Activated CD4-positive, alpha-beta T cell treated with anti-CD3 and anti-CD28 coated beads, Interleukin-2, amount 50 U/mL, for 48 hours (primary cell): Measurements from ENCODE around the gene FAM3C.

Source experiments
- DNase-seq, 2 experiments: peaks; one replicate each; pipeline ENCODE4 v3.0.0-alpha.2; 2020

The FAM3C gene

DNA sequence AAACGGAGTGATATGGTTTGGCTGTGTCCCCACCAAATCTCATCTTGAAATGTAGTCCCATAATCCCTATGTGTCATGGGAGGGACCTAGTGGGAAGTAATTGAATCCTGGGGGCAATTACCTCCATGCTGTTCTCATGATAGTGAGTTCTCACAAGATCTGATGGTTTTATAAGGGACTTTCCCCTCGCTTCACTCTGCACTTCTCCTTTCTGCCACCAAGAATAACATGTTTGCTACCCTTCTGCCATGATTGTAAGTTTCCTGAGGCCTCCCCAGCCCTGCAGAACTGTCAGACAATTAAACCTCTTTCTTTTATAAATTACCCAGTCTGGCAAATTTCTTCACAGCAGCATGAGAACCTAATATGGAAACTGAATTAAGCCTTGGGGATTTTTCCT lies 19.1 kb downstream of the FAM3C start:
- no peak for DNase-seq

DNA sequence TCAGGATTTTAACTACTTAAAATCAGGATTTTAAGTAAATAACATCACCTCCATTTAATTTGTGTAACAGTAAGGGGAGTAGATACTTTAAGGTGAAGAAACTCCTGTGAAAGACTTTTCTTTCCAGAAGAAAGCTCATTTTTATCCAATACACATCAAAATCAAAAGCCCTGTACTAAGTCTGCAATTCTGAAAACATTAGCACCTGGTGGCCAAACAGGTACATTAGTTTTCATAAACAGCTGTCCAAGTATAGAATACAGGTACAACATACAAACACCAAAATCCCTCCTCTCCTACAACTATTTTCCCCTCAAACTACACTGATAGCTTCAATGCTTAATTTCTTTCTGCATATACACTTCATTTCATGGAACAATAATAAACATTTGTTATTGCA lies 22.9 kb downstream of the FAM3C start:
- DNase-seq, result no peak

DNA sequence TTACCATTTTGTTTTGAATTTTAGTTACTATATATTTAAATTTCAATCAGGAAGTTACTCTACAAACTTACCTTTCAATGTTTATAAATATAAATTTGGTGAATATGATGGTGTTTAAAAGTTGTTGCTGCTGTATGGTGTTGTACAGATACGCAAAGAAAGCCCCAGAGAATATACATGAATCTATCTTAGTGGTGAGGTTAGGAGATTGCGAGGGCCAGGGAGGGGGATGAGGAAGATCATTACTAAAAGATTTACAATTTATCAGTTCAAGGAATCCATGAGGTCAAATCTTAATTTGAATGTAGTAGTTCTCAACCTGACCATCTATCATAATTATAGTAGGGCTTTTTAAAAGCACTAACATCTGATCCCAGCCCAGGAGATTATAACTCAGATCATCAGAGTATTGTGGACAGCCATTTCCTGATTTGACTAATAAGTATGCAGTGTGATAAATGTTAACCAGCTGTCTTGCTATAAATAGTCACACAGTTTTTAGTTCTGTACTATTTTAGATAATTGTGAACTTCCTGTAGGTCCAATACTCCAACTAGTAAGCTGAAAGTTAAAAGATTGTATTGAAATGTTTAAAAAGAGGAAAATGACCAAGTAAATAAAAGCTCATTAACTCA lies 23.6 kb downstream of the FAM3C start:
- no peak for DNase-seq

DNA sequence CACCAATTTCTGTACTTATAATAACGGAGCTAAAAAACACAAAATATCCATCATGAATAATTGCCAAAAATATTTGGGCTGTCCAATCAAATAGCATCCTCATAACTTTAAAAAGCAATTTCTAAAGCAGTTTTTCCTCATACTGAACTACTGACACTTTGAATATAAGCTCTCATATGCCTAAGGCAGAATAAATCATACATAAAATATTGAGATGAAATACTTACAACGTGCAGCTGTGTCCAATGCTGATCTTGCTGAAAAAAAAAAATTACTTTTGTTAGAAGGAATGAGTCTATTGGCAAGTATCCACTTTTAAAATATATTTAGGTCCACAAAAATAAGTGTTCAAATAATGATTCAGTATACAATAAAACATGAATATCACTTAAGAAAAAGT lies 24.2 kb downstream of the FAM3C start:
- DNase-seq, result no peak

DNA sequence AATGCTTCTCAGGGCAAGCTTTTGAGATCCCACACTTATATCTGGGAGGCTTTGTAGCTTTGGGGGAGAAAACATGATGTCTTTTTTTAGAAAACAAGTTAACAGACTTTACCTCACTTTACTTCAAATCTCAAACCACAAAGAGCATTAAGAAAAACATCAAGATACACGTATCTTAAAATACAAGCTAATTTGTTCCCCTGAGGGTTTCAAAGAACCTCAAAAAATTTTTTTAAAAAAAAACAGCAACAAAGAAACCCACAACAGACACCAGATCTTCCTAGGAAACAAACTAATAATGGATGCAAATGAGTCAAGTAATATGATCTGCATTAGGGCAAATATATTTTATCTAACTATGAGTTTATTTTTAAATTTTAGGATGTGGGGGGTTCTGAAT lies 24.7 kb downstream of the FAM3C start:
- DNase-seq, result no peak

DNA sequence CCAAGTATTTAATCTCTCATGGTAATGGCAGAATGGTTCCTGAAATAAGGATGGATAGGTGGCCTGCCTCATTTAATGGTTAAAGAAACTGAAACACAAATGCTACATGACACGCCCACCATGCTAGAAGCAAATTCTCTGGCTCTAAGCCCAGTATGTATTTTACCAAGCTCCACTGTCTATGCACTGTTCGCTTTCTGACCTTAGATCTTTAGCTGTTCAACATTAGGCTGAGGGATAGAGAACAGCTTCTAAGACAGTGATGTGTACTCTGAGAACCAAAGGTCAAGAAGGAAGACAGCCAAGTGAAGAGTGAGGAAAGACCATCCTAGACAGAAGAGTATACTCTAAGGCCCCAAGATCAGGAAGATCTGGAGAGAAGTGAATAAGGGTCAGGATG lies 26.6 kb downstream of the FAM3C start:
- DNase-seq, result no peak

DNA sequence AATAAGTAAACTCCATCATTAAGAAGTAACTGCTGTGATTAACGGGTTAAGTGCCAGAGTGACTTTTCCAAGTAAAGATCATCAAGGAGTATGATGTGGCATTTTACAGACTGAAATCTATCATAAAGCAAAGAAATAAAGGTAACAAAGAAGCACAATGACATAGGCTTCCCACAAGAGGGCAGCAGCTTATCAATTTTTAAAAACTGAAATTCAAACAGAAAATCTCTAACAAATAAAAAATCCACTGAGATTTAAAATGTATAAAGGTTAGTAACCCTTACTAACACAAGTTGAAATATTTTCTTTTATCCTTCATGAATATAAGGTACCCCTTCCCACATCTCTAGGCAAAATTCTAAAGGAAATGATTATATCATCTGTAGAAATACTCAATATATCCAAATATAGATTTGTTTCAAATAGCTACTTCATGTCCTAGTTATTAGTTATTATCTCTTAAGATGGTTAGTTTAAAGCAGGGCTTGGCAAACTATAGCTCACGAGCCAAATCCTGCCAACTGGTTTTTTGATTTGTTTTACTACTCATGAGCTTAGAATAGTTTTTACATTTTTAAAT lies 29.2 kb downstream of the FAM3C start:
- DNase-seq, result no peak

DNA sequence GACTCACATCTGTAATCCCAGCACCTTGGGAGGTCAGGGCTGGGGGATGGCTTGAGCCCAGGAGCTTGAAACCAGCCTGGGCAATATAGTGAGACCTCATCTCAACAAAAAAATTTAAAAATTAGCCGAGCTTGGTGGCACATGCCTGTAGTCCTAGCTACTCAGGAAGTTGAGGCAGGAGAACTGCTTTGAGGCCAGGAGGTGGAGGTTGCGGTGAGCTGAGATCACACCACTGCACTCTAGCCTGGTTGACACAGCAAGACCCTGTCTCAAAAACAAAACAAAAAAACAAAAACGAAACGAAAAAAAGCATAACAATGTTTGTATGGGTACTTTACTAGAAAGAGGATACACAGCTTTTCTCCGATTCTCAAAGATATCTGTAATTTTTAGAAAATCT lies 35.5 kb downstream of the FAM3C start:
- DNase-seq, result no peak

DNA sequence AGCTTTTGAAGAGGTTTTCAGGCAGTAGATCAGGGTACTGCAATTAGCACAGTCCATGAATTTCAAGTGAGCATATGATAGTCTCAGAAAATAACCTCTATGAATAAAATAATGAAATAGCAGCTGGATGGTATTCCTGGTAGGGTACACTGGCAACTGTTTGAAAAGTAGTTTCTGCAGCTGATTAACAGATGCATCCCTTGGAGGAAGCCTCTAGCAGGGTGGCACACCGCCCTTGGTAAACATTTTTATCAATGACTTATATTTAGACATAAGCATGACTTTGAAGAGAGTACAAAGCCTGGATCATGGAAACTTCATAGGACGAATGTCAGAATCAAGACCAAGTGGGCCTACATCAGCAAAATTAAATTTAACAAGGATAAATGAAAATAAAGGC lies 40.5 kb downstream of the FAM3C start:
- no peak for DNase-seq

DNA sequence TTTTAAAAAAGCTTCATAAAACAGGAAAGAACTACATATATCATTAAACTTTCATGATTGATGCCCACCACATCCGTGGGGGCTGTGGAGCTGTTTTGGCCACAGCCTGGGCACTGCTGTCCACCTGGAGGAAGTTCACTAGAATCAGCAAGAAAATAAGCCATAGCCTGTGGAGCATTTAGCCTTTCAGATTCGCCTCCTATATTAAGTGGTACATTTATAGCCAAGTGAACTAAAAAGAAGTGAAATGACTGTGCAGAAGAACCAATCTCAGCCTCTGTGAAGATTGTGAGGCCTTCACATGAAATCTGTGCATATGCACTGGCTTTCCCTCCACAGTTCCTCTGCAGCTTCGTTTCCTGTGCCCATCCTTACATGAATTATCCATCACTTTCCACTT lies 43.8 kb downstream of the FAM3C start:
- DNase-seq, result no peak

DNA sequence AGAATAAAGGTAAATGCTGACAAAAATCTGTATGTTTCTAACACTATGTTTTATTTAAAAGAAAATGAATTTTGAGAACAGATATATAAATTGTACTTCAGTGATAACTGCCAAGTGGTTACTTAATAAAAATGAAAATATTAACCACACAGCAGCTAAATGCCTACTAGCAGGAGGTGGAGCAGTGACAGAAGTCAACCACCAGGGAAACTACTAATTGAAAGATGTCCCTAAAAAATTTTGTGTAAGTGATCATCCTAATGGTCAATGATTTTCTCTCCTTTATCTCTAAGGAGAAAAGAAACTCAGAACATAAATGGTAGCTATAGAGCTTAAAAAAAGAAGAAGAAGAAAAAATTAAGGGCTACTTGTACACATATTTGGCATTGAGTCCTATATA lies 44.4 kb downstream of the FAM3C start:
- DNase-seq, result no peak

DNA sequence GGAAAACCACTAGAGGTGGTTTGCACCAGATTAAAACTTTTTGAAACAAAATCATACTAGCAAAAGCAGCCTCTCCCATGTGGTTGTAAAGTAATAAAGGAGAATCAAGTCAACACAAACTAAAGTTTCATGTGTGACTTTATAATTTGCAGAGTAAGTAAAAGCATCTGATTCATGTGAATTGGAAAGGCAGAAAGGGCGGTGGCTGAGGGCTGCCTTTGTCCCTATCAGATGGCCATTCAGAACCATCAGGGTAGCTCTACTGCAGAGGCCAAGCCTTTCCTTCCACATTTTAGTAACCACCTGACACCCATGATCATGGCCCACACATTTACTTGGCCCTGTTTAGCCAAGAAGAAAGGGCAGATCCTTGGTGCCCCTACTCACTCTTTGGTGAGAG lies 51.6 kb downstream of the FAM3C start:
- no peak for DNase-seq

DNA sequence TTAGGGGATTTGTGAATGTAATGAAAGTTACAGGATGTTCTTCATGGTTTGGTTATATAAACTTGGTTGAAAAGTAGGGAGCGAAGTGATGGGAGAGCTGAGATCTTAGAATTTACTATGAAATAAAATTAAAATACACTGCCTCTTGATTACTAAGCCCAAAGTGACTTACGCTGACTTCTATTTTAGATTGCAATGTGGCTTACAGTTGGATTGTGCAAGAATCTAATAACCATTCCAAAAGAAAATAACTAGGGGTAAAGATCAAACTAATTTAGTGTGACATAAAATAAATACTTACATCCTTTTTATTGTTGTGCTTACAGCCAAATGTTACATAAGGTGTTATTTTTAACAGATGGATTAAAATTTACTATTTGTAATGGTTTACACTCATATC lies 52.0 kb downstream of the FAM3C start:
- no peak for DNase-seq

DNA sequence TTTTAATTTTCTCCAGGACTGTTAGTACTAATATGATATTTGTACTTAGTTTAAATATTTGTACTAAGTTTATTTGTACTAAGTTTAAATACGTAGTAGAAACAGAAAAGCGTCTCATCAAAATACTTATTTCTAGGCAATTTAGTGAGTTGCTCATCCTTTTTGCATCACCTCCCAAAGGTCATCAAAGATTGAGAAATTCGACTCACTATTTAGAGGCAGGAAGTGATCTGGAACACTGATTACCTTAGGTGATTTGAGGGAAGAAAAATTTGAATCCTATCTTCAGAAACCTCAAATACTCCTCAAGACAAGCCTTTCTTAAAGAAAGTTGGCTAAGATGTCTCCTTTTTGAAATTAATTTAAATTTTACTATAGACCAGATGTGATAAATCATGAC lies 52.8 kb downstream of the FAM3C start:
- no peak for DNase-seq

DNA sequence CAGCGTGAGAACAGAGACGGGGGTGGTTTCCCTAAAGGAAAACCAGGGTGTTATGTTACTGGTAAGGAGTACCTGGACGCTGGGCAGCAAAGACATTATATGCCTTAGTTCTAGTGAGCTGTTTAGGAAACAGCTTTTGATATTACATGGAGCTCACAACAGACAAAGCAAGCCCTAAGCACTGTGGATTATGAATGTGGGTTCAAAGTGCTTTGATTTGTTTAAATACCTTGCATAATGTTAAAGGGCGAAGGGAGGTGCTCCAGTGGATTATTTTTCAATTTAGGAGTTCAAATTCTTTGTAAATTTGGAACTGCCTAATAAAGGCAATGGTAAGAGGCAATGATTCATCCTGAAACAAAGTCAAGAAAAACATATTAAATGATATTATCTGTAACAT lies 53.5 kb downstream of the FAM3C start:
- no peak for DNase-seq

DNA sequence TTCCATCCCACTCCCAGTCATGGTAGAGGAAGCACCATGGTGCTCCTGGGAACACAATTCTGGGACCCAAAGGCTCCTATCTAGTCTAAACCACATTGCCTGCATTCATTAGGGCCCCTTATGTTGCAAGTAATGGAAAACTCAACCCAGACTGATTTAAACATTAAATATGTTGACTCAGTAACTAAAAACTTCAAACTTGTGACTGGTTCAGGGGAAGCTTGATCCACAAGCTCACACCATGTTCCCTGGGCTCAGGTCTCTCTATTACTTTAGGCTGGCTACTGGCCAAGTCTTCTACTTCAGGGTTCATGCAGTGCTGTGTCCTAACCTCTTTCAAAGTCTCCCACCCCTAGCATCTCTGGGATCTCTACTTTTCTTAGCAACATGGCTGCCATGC lies 54.2 kb downstream of the FAM3C start:
- no peak for DNase-seq

DNA sequence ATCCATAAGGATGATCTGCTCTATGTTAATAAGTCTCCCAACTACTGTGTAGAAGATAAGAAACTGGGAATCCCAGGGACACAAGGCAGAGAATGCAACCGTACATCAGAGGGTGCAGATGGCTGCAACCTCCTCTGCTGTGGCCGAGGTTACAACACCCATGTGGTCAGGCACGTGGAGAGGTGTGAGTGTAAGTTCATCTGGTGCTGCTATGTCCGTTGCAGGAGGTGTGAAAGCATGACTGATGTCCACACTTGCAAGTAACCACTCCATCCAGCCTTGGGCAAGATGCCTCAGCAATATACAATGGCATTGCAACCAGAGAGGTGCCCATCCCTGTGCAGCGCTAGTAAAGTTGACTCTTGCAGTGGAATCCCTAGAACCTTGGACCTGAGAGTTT lies 57.0 kb downstream of the FAM3C start:
- no peak for DNase-seq

DNA sequence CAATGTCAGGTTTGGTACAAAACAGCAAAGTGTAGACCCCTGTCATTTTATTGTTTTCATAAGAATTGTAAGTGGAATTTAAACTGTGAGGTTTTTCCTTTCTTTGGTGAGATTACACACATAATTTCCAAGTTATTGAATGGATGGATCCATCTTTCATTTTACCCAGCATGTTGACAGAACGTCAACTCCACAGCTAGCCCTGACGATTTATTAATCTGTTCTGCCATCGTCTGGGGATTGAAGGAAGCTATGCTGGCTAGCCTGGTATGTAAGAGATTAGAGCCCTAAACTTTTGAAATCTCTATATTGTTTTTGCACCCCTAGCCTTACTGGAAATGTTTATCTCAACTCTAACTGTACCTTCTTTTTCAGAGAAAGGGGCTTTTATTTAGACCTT lies 58.7 kb downstream of the FAM3C start:
- DNase-seq, result no peak

DNA sequence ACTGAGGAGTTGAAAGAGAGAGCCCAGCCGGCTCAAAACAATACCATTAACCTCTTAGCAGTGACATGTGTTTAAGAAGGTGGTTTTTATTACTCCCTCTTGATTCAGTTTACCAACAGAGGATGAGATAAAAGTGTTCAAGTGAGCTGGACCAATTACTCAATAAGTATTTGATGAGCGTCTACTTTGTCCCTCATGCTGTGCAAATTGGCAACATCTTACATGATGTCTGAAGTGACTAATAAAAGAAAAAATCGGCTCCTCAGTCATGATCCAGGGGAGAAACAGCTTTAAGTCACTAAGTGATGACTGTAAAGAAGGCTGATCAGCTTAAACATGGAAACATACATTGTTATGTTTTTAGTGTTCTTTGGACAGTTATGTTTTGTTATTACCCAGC lies 59.5 kb downstream of the FAM3C start:
- no peak for DNase-seq

DNA sequence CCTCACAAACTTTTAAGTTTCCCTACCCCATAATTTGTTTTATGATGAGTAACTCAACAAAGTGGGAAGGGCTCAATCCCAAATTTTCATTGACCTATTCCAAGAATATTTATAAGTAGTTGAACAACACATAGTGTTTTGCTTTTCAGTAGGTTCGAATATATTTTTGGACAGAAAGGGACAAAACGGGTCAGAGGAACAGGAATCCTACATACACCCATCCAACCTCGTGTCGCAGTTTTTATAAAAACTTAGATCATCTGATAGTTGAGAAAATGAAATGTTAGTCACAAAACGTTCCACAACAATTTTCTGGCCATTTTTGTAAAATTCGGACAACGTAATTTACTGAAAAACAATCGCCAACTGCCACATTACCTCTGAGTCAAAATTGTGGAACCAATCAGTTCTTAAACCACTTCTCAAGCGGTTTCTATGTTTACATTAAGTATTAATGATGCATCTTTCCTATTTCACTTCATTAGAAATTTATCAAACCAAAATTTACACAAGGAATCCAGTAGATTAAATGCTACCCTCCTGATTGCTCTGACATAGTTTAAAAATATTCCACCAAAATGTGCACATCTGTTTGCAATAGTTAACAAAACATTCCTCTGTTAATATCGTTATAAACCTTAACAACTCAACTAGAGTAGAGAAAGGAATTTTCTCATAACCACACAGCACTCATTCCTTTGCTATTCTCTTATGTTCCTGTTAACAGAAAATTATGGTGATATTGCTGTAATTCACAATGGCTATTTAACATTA lies 61.0 kb downstream of the FAM3C start:
- no peak for DNase-seq

DNA sequence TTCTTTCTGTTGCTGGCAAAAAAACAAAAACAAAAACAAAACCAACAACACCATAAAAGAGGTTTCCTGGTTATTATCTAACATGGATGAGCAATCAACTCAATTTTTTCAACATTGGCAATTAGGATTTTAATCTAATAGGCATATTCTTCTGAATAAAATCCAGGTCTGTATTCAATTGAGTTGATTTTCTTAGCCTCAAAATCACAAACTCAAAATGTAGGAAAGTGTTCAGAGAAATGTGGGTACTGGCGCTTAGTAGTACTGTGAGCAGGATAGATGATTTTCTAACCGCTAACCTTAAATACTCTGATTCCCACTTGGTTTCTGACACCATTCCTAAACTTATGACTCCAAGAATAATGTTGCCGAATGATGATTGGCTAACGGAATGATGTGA lies 61.7 kb downstream of the FAM3C start:
- DNase-seq, result no peak

DNA sequence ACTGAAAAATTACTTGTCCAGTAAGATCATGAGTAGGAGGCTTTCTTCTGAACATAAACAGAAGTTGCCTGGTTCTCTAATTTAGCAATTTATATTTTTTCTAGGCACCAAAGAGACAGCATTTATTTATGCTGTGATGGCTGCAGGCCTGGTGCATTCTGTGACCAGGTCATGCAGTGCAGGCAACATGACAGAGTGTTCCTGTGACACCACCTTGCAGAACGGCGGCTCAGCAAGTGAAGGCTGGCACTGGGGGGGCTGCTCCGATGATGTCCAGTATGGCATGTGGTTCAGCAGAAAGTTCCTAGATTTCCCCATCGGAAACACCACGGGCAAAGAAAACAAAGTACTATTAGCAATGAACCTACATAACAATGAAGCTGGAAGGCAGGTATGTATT lies 64.5 kb downstream of the FAM3C start:
- DNase-seq, result no peak

DNA sequence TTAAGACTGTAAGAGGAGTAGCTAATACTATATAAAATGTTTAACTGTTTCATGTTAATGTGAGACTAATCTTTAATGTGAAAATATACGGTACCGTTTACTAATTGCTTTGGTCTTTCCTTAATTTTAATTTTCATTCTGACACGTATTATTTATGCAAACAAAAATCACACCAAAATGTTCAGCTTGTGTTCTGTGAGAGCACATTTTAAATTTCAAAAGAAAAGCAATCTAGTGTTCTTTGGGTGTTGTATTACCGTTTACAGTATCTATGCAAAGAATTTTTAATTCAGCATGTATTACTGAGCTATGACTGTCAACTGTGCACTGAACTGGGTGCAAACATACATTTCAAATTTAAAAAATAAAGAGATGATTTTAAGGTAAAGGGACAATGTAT lies 65.1 kb downstream of the FAM3C start:
- no peak for DNase-seq

DNA sequence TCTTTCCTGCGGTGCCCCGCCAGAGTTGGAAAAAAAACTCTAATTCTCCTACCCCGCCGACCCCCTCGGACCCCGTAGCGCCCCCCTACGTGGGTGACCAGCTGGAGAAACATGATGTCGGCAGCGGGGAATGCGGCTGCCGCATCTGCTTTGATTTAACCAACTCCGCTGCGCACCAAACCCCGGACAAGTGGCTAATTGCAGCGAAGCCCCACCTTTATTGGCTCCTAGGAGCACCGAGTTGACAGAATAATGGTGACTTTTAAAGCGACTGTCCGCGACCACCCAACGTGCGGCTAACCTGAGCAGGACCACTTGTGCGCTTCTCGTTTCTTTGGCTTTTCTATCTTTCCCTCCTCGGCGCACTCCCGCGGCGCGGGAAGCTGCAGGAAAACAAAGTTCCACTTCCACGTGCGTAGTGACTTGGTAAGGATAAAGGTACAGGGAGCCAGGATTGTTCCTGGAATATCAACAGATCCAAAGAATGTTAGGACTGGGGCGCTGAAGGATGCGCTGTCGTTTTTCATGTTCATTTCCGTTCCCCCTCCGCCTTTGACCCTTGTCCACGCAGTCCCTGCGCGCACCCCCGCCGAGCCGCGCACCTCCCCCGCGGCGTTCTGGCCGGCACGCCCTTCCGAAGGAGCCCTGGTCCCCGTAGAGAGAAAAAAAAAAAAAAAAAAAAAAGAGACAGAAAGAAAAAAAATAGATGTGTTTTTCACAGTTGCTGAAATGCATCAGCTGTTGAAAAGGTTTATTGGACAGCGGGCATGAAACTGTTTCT lies 65.9 kb downstream of the FAM3C start:
- peak in 1 of 2 experiments; percentile 5 for DNase-seq
